ENCODE measurements around the gene FAM117B.

The FAM117B gene

DNA sequence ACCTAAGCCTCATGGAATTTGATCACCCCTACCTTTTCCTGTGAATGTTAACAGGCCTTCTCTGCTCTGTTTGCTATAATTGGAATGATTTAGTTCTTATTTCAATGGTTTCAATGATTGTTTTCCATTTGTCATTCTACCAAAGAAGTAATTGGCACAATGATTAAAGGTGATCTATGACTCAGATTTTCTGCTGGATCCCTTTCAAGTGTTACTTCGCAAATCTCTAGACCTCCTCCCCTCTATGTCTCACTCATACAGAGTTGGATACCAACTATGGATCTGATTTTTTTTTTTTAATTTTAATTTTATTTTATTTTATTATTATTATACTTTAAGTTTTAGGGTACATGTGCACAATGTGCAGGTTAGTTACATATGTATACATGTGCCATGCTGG is 29.6 kb upstream of the FAM117B start:
- TF ChIP-seq CTCF (IDR thresholded peaks at IDR 0.05), result no peak

DNA sequence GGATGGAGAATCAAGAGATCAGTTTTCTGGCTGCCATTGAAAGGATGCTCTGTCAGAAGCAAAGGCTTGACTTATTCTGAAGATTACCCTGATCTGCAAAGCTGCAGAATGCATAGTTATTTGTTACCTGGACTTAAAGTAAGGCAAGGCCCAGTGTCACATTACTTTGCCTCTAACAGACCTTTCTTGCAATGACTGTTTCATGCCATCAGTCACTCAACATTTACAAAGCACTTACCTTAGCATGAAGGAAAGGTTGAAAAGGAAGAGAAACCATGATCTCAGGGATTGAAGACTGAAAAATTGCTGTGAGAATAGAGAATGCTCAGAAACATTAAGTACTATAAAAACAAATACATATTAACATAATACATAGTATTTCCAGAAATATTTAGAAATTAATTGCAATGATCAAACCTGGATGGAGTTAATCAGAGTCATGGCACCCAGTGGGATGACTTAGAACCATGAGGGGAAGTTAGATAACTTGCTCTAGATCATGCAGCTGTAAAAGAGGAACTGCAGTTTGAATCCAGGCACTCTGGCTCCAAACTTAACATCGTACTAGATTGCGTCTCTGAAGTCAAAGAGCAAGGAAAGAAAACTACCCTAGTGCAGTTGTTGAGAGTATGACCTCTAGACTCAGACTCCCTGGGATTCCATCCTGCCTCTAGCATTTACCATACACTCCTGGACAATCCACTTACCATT is 26.5 kb upstream of the FAM117B start:
- no peak for TF ChIP-seq CTCF (IDR thresholded peaks at IDR 0.05)

DNA sequence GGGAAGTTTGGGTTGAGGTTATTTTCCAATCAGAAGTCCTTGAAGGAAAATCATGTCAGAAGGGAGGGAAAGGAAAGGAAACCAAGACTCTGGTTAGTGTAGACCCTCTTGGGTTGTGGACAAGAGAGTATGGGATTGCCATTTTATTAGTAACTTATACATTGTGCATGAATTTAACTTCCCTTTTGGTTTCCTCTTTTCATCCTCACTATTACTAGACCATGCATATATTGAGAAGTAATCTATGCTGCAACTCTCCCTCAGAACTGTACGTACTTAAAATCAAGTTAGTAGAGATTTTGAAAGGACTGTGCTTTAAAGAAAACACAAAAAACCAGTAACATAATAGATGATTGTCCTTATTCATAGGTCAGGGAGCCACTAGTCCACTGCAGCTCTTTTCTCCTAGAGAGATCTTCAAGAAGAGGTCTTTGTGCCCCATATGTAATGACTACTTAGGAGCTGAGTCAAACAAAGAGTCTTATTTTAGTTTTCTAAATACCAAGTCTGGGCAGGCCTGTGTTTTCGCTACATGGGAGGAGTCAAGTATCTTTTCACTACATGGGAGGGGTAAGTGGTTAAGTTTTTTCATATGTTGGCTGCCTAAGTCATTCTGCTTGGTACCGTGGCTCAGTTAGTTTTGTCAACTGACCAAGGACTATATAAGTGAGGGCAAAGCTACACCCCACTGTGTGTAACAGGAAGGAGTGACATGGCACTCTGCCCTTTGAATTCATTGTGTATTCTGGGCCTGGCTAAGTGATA is 25.2 kb upstream of the FAM117B start:
- no peak for TF ChIP-seq CTCF (IDR thresholded peaks at IDR 0.05)

DNA sequence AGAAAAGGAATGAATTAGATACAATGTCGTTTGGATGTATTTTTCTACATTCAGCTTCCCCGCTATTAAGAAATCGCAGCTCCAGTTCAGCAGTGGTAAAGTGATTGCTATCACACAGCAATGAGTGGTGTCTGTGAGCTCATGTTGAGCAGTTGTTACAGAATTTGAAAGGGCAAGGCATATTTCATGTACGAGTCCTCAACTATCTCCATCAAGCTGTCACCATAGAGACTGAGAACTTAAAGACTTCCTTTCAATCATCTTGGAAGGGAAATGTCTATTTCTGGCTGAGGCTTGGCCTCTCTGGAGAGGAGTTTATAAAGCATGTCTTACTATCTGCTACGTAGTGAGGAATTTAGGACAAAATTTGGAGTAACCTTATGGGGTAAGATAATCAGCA is 24.4 kb upstream of the FAM117B start:
- TF ChIP-seq CTCF (IDR thresholded peaks at IDR 0.05), result no peak

DNA sequence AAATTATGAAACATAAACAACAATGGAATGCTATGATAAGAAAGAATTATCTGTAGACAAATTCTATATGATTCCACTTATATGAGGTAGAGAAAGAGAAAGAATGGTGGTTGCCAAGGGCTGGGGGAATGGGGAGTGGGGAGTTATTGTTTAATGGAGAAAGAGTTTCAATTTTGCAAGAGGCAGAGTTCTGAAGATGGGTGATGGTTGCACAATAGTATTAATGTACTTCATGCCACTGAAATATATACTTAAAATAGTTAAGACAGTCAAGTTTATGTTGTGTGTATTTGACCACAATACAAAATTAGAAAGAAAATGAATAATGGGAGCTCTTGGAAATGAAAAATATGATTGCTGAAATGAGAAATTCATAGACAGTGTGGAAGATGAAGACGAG is 22.6 kb upstream of the FAM117B start:
- TF ChIP-seq CTCF (IDR thresholded peaks at IDR 0.05), result no peak

DNA sequence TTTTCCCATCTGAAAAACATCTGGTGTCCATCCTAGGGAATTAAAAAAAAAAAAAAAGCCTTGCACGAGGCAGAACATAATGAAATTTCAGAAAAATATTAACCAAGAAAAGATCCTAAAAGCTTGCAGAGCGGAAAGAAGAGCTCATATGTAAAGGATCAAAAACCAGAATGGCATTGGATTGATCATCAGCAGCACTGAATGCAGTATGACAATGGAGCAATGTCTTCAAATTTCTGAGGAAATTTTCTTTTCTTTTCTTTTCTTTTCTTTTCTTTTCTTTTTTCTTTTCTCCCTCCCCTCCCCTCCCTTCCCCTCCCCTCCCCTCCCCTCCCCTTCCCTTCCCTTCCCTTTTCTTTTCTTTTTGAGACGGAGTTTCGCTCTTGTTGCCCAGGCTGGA is 21.3 kb upstream of the FAM117B start:
- TF ChIP-seq CTCF (IDR thresholded peaks at IDR 0.05), result no peak

DNA sequence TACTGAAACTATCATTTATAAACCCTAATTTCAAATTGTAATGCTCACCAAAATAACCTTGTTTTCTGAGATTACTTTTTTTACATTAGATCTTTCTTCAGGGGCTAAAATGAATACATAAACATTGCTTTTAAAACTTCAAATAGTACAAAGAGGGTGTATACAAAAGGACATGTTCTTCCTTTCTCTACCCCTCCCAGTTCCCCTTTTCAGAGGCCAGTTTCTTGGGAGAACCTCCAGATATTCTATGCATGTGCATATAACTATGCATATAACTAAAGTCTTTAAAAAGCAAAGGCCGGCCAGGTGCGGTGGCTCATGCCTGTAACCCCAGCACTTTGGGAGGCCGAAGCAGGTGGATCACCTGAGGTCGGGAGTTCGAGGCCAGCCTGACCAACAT is 10.6 kb upstream of the FAM117B start:
- no peak for TF ChIP-seq CTCF (IDR thresholded peaks at IDR 0.05)
